HEK293 (cell line): Measurements from ENCODE around the gene ATP8B4.

ENCODE experiments used
- CTCF ChIA-PET: fragments of 350-600 bp; formaldehyde crosslinking; extraction: SDS; loops from one replicate; lab custom pipeline; 2021; ENCODE audit warnings: antibody characterized with exemption; lab: Yijun Ruan, JAX
- POLR2A ChIA-PET: fragments of 300-600 bp; formaldehyde crosslinking; extraction: SDS; loops from one replicate; lab custom pipeline; 2020; ENCODE audit warnings: antibody characterized with exemption, inconsistent platforms; lab: Yijun Ruan, JAX
- H3K27ac ChIP-seq: fragments of 200-500 bp; sonication (Bioruptor generic); 2 replicates; pipeline ENCODE4 v1.5.1; 2014; ENCODE audit warnings: low read depth, low read length, control low read depth, inconsistent platforms; ENCODE audit errors: extremely low read depth
- H3K36me3 ChIP-seq, 2 experiments: fragments of 200-500 bp in 1 of 2; sonication (Bioruptor generic) in 1 of 2; 1 replicate in 1 of 2; 2 replicates in 1 of 2; pipeline ENCODE4 v1.5.1; 2014 to 2017; ENCODE audit warnings: inconsistent platforms in 2 of 2, low read length in 2 of 2; ENCODE audit not compliant: control insufficient read depth in 2 of 2, insufficient read depth in 1 of 2
- H3K4me1 ChIP-seq: fragments of 200-500 bp; sonication (Bioruptor generic); 2 replicates; pipeline ENCODE4 v1.5.1; 2014; ENCODE audit warnings: mild to moderate bottlenecking, low read length, inconsistent platforms; ENCODE audit not compliant: control insufficient read depth, insufficient read depth
- H3K4me3 ChIP-seq: 2 replicates; pipeline ENCODE4 v1.5.1; 2011; ENCODE audit warnings: low read depth, mild to moderate bottlenecking, control low read depth, low read length, moderate library complexity
- H3K9me3 ChIP-seq: fragments of 200-500 bp; sonication (Bioruptor generic); 2 replicates; pipeline ENCODE4 v1.5.1; 2014; ENCODE audit warnings: low read depth, low read length, inconsistent platforms; ENCODE audit not compliant: control insufficient read depth, insufficient read depth
- EGR2 ChIP-seq: fragments of 450-650 bp; formaldehyde crosslinking; IDR thresholded peaks from 2 replicates; pipeline ENCODE4 v1.5.1; 2016; ENCODE audit warnings: low read depth, missing biosample characterization, missing genetic modification characterization
- FEZF1 ChIP-seq: fragments of 450-650 bp; formaldehyde crosslinking; IDR thresholded peaks from 2 replicates; pipeline ENCODE4 v1.5.1; 2016; ENCODE audit warnings: missing biosample characterization, missing genetic modification characterization
- MZF1 ChIP-seq: fragments of 450-650 bp; formaldehyde crosslinking; IDR thresholded peaks from 2 replicates; pipeline ENCODE4 v1.5.1; 2017; ENCODE audit warnings: missing biosample characterization, missing genetic modification characterization, borderline replicate concordance
- SP3 ChIP-seq: fragments of 450-650 bp; formaldehyde crosslinking; IDR thresholded peaks from 2 replicates; pipeline ENCODE4 v1.5.1; 2016; ENCODE audit warnings: missing biosample characterization, missing genetic modification characterization
- ZBTB17 ChIP-seq: fragments of 450-650 bp; formaldehyde crosslinking; IDR thresholded peaks from 2 replicates; pipeline ENCODE4 v1.5.1; 2016; ENCODE audit warnings: missing biosample characterization, missing genetic modification characterization
- ZBTB20 ChIP-seq: fragments of 450-650 bp; formaldehyde crosslinking; IDR thresholded peaks from 2 replicates; pipeline ENCODE4 v1.5.1; 2016; ENCODE audit warnings: missing biosample characterization, missing genetic modification characterization
- ZNF10 ChIP-seq: fragments of 450-650 bp; formaldehyde crosslinking; IDR thresholded peaks from 2 replicates; pipeline ENCODE4 v1.5.1; 2017; ENCODE audit warnings: missing biosample characterization, missing genetic modification characterization
- ZNF114 ChIP-seq: fragments of 450-650 bp; formaldehyde crosslinking; IDR thresholded peaks from 2 replicates; pipeline ENCODE4 v1.5.0; 2017; ENCODE audit warnings: missing biosample characterization, missing genetic modification characterization
- ZNF148 ChIP-seq: fragments of 450-650 bp; formaldehyde crosslinking; IDR thresholded peaks from 2 replicates; pipeline ENCODE4 v1.5.0; 2017; ENCODE audit warnings: missing biosample characterization, missing genetic modification characterization, borderline replicate concordance
- ZNF16 ChIP-seq: fragments of 450-650 bp; formaldehyde crosslinking; IDR thresholded peaks from 2 replicates; pipeline ENCODE4 v1.5.1; 2016; ENCODE audit warnings: low read depth, missing biosample characterization, missing genetic modification characterization
- ZNF2 ChIP-seq: fragments of 450-650 bp; formaldehyde crosslinking; IDR thresholded peaks from 2 replicates; pipeline ENCODE4 v1.5.1; 2016; ENCODE audit warnings: missing biosample characterization, missing genetic modification characterization
- ZNF354C ChIP-seq: fragments of 450-650 bp; formaldehyde crosslinking; IDR thresholded peaks from 2 replicates; pipeline ENCODE4 v1.5.1; 2016; ENCODE audit warnings: missing biosample characterization, missing genetic modification characterization, low read depth, borderline replicate concordance
- ZNF423 ChIP-seq: fragments of 450-650 bp; formaldehyde crosslinking; IDR thresholded peaks from 2 replicates; pipeline ENCODE4 v1.5.1; 2016; ENCODE audit warnings: missing biosample characterization, missing genetic modification characterization
- ZNF623 ChIP-seq: fragments of 450-650 bp; formaldehyde crosslinking; IDR thresholded peaks from 2 replicates; pipeline ENCODE4 v1.5.1; 2016; ENCODE audit warnings: missing biosample characterization, missing genetic modification characterization
- ZNF654 ChIP-seq: fragments of 450-650 bp; formaldehyde crosslinking; IDR thresholded peaks from 2 replicates; pipeline ENCODE4 v1.5.1; 2016; ENCODE audit warnings: low read depth, missing biosample characterization, missing genetic modification characterization
- ZNF664 ChIP-seq: fragments of 450-650 bp; formaldehyde crosslinking; IDR thresholded peaks from 2 replicates; pipeline ENCODE4 v1.5.1; 2016; ENCODE audit warnings: missing biosample characterization, missing genetic modification characterization
- ZNF830 ChIP-seq: fragments of 450-650 bp; IDR thresholded peaks from 2 replicates; pipeline ENCODE4 v1.5.0; 2018; ENCODE audit warnings: missing biosample characterization, missing genetic modification characterization, low read depth, mild to moderate bottlenecking, moderate library complexity
- ZSCAN16 ChIP-seq: fragments of 450-650 bp; formaldehyde crosslinking; IDR thresholded peaks from 2 replicates; pipeline ENCODE4 v1.5.1; 2016; ENCODE audit warnings: missing biosample characterization, missing genetic modification characterization
- ZSCAN5A ChIP-seq: fragments of 450-650 bp; formaldehyde crosslinking; IDR thresholded peaks from 2 replicates; pipeline ENCODE4 v1.5.1; 2016; ENCODE audit warnings: missing biosample characterization, missing genetic modification characterization
- TF ChIP-seq, protein P1 (sequence below): fragments of 450-650 bp; formaldehyde crosslinking; IDR thresholded peaks from 2 replicates; pipeline ENCODE4 v1.5.1; 2016; ENCODE audit warnings: missing biosample characterization, missing genetic modification characterization
- TF ChIP-seq, protein P2 (sequence below): fragments of 450-650 bp; formaldehyde crosslinking; IDR thresholded peaks from 2 replicates; pipeline ENCODE4 v1.5.1; 2016; ENCODE audit warnings: missing biosample characterization, missing genetic modification characterization
- TF ChIP-seq, protein P3 (sequence below): fragments of 450-650 bp; formaldehyde crosslinking; IDR thresholded peaks from 2 replicates; pipeline ENCODE4; 2016; ENCODE audit warnings: missing biosample characterization, missing genetic modification characterization

Gene ATP8B4

DNA sequence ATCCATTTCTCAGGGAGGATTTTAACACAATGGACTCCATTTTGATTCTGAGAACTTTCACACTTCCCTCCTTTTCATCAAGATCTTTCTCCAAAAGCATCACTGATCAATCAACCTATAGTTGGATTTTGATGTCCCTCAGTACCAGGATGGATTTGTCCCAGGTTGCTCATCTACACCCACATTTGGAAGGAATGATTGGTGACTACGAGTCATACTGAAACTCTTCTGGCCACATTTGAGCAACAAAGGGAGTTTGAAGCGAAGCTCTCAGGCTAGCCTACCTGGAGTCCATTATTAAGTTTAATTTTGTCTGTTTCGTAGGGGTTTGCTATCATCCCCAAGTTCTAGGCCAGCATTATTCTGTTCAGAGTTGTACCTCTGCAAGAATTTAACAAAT, 31.3 kb upstream of the ATP8B4 start:
- no peak overlapping the region for H3K4me3 ChIP-seq
- POLR2A ChIA-PET: no interaction called here
- CTCF ChIA-PET: interaction anchor here (2.3 kb wide), 1 partner anchor 165 kb away, joined by 12 read pairs; no protein-coding TSS in a partner anchor
- TF ChIP-seq, protein P1, sequence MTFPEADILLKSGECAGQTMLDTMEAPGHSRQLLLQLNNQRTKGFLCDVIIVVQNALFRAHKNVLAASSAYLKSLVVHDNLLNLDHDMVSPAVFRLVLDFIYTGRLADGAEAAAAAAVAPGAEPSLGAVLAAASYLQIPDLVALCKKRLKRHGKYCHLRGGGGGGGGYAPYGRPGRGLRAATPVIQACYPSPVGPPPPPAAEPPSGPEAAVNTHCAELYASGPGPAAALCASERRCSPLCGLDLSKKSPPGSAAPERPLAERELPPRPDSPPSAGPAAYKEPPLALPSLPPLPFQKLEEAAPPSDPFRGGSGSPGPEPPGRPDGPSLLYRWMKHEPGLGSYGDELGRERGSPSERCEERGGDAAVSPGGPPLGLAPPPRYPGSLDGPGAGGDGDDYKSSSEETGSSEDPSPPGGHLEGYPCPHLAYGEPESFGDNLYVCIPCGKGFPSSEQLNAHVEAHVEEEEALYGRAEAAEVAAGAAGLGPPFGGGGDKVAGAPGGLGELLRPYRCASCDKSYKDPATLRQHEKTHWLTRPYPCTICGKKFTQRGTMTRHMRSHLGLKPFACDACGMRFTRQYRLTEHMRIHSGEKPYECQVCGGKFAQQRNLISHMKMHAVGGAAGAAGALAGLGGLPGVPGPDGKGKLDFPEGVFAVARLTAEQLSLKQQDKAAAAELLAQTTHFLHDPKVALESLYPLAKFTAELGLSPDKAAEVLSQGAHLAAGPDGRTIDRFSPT (tag by site-specific recombination): no peak
- TF ChIP-seq SP3 (no peak), ZSCAN5A (tag by site-specific recombination) (no peak)
- no peaks in the 10 kb centered on the region for H3K4me1 ChIP-seq
- H3K36me3 ChIP-seq: no peaks in the 10 kb centered on the region
- no peaks in the 10 kb centered on the region for H3K9me3 ChIP-seq
- no peak overlapping the region for H3K27ac ChIP-seq

DNA sequence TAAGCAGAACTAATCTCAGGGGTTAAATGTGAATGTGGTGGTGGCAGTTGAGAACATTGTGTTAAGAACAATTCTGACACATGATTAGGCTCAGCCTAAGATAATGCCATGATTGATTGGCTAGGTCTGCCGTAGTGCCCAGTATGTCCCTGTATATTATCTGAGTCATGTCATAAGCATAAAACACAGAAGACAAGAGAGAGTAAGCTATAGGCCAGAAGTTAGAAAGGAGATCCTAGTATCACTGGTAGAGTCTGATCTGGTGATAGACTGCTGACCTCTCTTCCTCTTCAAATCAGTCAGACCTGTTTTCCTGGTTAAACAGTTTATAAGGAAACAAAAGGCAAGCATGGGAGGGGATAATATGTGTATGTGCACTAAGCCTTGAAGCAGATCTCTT, 30.1 kb upstream of the ATP8B4 start:
- POLR2A ChIA-PET: no interaction called here
- no peaks in the 10 kb centered on the region for H3K4me1 ChIP-seq
- CTCF ChIA-PET: interaction anchor here (0.9 to 2.1 kb wide), 6 partner anchors 21 to 913 kb away, joined by 3 to 23 read pairs (median 4); no protein-coding TSS in a partner anchor
- no peaks in the 10 kb centered on the region for H3K9me3 ChIP-seq
- no peaks in the 10 kb centered on the region for H3K36me3 ChIP-seq
- no peak overlapping the region for H3K4me3 ChIP-seq
- peak; percentile 47; the same call in 1 of the 2 replicates for TF ChIP-seq ZBTB17 (tag by site-specific recombination)
- no peak for TF ChIP-seq ZNF148 (tag by site-specific recombination)
- H3K27ac ChIP-seq: no peak overlapping the region

DNA sequence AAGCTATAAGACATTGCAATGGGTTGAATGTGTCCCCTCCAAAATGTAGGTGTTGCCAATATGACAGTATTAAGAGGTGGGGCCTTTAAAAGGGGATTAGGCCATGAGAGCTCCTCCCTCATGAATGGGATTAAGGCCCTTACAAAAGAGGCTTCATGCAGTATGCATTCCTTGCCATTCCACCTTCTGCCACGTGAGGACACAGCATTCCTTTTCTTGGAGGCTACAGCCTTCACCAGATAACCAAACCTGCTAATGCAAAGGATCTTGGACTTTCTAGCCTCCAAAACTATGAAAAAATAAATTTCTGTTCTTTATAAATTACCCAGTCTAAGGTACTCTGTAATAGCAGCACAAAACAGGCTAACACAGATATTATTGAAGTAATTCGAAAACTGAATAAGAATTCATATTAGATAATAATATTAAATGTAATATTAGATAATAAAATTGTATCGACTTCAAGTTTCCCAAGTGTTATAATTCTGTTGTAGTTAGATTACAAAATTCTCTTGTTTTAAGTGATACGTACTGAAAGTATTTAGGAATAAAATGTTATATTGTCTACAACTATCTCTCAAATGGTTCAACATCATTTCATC, 29.4 kb upstream of the ATP8B4 start:
- H3K27ac ChIP-seq: no peak overlapping the region
- no peaks in the 10 kb centered on the region for H3K4me1 ChIP-seq
- ChIA-PET POLR2A (no interaction called here), CTCF (interaction anchor here (0.7 to 2.1 kb wide), 10 partner anchors 8 to 913 kb away, joined by 3 to 23 read pairs (median 3); no protein-coding TSS in a partner anchor)
- no peaks in the 10 kb centered on the region for H3K9me3 ChIP-seq
- no peak overlapping the region for H3K4me3 ChIP-seq
- no peaks in the 10 kb centered on the region for H3K36me3 ChIP-seq
- TF ChIP-seq ZNF423 (tag by site-specific recombination) (no peak), ZSCAN16 (tag by site-specific recombination) (no peak), ZNF664 (no peak), ZNF830 (tag by site-specific recombination) (no peak), ZNF354C (tag by site-specific recombination) (no peak), ZNF16 (tag by site-specific recombination) (no peak), ZNF114 (tag by site-specific recombination) (no peak), ZBTB20 (tag by site-specific recombination) (no peak), ZNF623 (tag by site-specific recombination) (no peak), EGR2 (tag by site-specific recombination) (no peak), MZF1 (0 out of 2 replicates have a peak, but pooled peaks have one; percentile 20), ZNF2 (tag by site-specific recombination) (no peak), ZNF10 (peak; percentile 89), FEZF1 (tag by site-specific recombination) (no peak), ZNF654 (tag by site-specific recombination) (peak; percentile 77)
- TF ChIP-seq, protein P2, sequence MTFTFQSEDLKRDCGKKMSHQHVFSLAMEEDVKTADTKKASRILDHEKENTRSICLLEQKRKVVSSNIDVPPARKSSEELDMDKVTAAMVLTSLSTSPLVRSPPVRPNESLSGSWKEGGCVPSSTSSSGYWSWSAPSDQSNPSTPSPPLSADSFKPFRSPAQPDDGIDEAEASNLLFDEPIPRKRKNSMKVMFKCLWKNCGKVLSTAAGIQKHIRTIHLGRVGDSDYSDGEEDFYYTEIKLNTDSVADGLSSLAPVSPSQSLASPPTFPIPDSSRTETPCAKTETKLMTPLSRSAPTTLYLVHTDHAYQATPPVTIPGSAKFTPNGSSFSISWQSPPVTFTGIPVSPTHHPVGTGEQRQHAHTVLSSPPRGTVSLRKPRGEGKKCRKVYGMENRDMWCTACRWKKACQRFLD (tag by site-specific recombination): no peak
- TF ChIP-seq, protein P3, sequence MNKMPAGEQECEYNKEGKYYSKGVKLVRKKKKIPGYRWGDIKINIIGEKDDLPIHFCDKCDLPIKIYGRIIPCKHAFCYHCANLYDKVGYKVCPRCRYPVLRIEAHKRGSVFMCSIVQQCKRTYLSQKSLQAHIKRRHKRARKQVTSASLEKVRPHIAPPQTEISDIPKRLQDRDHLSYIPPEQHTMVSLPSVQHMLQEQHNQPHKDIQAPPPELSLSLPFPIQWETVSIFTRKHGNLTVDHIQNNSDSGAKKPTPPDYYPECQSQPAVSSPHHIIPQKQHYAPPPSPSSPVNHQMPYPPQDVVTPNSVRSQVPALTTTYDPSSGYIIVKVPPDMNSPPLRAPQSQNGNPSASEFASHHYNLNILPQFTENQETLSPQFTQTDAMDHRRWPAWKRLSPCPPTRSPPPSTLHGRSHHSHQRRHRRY (tag by site-specific recombination): no peak
